ENCODE data around the gene ZNF658.
"Not testable (repeated sequence)": the region's sequence is repeated elsewhere in the genome, so short reads cannot be mapped to it uniquely, and the experiment has no call there.

Gene ZNF658

DNA sequence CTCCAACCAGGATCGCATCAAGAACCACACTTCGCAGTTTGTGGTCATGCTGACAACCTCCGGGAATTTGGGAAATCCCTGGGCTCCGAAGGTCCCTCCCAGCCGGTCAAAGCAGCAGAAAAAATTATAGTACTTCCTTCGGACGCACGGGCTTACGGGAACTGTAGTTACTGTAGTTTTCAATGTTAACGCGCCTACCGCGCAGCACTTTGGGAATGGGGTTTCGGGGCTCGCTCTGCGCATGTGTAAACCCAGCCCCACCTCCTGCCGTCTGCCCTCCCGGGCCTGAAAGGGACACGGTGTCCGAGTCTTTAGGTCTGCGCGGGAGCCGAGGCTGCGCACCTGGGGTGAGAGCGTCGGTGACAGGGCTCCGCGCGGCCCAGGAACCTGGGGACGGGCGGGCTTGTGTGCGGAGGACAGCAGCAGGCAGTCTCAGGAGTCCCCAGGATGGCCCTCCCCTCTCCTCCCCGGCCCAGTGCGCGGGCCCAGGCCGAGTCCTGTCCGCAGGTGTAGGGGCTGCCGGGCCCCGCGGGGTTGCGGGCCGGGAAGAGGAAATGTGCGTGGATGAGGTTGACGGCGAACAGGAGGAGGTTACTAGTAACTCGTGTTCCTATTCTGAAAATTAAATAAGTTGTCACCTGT lies at the start of gene ZNF658:
Gene ZNF658 (plus strand): TSS at position 236 of the 642 bp plus-strand sequence. CDS start 2,837 bp downstream, outside the sequence.
- not testable (repeated sequence) for DNase-seq

- not testable (repeated sequence) for DNase-seq
Observed at GRCh38 chr9:66861732-66862131, 38.8 kb upstream of the ZNF658 start.

GRCh38 chr9:66868660-66869059 lies 31.9 kb upstream of the ZNF658 start:
- DNase-seq = not testable (repeated sequence)

DNA sequence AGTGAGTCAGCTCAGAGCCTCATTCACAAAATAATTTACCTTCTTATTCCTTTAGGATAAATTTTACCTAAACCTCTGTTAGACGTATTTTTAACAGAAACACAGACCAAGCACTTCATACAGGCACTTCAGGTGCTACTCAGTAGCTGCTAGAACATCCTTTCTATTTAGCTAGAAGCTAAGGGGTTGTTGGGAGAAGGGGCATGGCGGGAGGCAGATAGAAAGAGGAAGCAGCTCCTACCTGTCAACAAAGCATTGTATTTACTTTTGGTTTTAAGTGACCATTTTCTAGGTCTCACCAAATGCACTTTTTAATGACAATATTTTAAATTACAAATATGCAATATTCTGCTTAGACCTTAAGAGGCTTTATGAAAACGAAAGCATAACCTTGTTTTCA lies 19.9 kb upstream of the ZNF658 start:
- not testable (repeated sequence) for DNase-seq

DNA sequence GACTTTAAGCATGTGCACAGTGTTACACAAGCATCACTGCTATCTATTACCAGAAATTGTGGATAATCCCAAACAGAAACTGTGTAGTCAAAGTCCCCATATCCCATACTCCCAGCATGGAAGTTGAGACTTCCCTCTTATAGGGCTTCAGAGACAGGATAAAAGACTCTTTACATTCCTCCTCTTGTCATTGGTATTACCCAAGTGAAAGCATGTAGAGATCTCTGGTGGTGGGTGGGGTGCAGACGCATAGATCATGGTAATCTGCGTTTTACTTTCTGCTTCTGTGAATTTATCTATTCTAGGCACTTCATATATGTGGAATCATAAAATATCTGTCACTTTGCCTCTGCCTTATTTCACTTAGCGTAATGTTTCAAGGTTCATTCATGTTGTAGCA lies 18.7 kb upstream of the ZNF658 start:
- DNase-seq = not testable (repeated sequence)

- DNase-seq = not testable (repeated sequence)
Observed at GRCh38 chr9:66890334-66890733, 10.2 kb upstream of the ZNF658 start.

DNA sequence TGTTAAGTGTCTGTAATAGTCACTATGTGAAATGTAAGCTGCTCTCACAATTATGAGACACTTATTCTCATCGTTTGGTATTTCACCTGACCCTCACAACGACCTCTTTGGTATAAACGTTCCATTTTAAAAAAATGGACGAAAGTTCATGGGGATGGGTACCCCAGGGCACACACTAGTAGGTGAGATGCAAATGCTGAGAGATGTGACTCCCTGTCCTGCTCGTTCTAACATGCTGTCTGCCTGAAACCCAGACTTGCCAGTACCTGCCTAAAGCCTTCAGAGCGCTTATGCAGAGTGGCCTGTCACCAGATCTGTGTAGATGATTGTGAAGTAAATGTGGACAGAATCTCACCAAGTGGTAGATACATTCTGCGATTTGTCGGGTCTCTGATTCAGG lies 616 bp downstream of the ZNF658 start:
- DNase-seq = not testable (repeated sequence)

- DNase-seq = not testable (repeated sequence)
Observed at GRCh38 chr9:66909560-66909959, 9.0 kb downstream of the ZNF658 start.

DNA sequence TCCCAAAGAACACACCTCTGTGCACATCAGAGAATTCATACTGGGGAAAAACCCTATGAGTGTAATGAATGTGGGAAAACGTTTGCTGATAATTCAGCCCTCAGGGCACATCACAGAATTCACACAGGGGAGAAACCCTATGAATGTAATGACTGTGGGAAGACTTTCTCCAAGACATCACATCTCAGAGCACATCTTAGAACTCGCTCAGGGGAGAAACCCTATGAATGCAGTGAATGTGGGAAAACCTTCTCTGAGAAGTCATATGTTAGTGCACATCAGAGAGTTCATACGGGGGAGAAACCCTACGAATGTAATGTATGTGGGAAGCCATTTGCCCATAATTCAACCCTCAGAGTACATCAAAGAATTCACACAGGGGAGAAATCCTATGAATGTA lies 19.5 kb downstream of the ZNF658 start:
- DNase-seq = not testable (repeated sequence)

GRCh38 chr9:66936194-66936870 lies 35.8 kb downstream of the ZNF658 start:
- not testable (repeated sequence) for DNase-seq

GRCh38 chr9:66937662-66938061 lies 37.1 kb downstream of the ZNF658 start:
- not testable (repeated sequence) for DNase-seq

DNA sequence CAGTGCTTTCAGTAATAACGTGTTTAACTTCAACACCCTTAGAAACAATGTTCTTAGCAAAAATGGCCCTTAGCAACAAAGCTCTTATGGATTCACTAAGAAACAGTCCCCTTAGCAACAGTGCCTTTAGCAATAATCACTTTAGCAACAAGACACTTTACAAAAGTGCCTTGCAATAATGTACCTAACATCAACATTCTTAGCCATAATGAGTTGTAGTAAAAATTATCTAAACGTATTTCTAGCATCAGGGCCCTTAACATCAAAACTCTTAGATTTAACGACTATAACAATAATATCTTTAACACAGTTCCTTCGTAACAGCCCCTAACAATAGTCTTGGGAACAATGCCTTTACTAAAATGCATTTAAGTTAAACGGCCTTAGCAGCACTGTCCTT lies 37.8 kb downstream of the ZNF658 start:
- DNase-seq = not testable (repeated sequence)

DNA sequence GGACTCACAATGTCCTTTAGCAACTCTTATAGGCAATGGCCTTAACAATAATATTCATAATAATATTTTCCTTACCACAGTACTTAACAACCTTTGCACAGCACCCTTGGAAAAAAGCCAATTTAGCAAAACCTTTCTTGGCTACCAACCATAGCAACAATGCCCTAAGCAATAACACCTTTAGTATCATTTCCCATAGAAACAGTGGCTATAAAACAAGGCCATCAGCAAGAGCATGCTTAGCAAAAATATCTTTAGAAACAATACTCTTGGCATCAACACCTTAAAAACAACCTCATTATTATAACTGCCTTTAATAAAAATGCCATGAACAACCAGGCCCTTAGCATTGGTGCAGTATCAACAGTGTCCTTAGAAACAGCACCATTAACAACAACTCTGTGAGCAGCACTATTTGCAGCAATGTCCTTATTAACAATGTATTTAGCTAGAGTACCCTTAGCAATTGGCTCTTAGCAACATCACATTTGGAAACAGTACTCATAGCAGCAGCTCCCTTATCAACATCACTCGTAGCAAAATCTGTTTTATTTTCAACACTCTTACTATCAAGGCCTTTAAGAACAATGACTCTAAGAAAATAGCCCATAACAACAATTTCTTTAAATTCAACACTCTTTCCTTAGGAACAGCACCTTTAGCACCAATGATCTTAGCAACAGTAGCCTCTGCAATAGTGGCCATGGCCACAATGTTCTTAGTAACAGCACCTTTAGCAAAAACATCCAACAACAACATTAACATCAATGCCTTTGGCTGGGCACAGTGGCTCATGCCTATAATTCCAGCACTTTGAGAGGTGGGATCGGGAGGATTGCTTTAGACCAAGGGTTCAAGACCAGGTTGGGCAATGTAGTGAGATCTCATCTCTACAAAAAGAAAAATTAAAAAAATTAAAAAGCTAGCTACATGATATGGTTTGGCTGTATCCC lies 39.6 kb downstream of the ZNF658 start:
- DNase-seq = not testable (repeated sequence)

- not testable (repeated sequence) for DNase-seq
Observed at GRCh38 chr9:66942400-66943155, 42.1 kb downstream of the ZNF658 start.

DNA sequence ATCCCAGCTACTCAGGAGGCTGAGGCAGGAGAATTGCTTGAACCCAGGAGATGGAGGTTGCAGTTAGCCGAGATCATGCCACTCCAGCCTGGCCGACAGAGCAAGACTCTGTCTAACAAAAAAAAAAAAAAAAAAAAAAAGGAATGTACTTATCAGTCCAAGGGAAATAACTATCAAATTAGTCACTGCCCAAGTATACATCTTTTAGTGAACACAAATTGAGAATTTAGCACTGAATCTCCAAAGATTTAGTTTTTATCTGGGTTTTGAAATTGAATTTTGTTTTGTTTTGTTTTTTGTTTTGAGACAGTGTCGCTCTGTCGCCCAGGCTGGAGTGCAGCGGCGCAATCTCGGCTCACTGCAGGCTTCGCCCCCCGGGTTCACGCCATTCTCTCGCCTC lies 52.1 kb downstream of the ZNF658 start:
- not testable (repeated sequence) for DNase-seq

Data from amygdala (tissue), 56 donors.